Hippocampal formation (tissue), 2 donors: ENCODE measurements around the gene B3GNT2.

Experiments used
- DNase-seq, 2 donors: peaks; one replicate each; lab custom pipeline; 2025; lab: John Stamatoyannopoulos, UW

The B3GNT2 gene

GRCh38 chr2:62205554-62205953 is 9.6 kb downstream of the B3GNT2 start:
- no peak for DNase-seq

GRCh38 chr2:62206024-62206423 is 10.1 kb downstream of the B3GNT2 start:
- no peak for DNase-seq

- DNase-seq = no peak
These were observed 11.6 kb downstream of the B3GNT2 start for GRCh38 chr2:62207491-62207890.

- no peak for DNase-seq
These were observed 12.3 kb downstream of the B3GNT2 start for GRCh38 chr2:62208074-62208757.

GRCh38 chr2:62208758-62209114 is 12.8 kb downstream of the B3GNT2 start:
- no peak for DNase-seq

- DNase-seq = no peak
These were observed 13.6 kb downstream of the B3GNT2 start for GRCh38 chr2:62209427-62209991.

DNA sequence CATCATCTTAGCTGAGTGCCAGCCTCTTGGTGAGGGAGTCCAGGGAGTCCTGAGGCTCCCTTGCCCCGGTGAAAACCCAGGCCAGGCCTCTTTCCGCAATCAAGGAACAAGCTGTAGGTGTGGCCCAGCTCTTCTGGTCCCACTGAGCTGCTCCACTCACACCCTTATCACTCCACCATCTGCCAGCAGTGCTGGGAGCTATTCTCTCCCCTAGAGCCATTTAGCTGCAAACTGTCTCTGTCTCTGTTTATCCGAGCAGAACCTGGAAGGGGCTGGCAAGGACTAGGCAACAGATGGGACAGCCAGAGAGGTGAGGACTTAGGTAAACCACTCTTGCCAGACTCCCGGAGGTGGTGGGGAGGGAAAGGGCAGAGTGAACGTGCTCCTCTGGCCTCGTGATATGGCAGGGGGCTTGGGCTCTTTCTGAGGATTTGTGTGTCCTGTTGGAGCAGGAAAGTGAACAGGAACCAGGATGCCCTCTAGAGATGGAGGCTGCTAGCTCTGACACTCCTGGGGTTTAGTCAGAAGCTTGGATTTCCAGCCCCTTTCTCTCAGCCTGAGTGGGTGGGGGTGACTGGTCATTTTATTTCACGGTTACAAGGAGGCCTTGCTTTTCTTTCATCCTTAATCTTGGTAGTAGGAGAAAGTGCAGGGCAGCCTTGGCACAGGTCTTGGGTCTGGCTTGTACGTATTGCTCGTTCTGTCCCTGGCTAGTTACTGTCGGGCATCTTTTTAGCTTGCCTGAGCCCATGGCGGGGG is 19.6 kb downstream of the B3GNT2 start:
- DNase-seq = no peak

DNA sequence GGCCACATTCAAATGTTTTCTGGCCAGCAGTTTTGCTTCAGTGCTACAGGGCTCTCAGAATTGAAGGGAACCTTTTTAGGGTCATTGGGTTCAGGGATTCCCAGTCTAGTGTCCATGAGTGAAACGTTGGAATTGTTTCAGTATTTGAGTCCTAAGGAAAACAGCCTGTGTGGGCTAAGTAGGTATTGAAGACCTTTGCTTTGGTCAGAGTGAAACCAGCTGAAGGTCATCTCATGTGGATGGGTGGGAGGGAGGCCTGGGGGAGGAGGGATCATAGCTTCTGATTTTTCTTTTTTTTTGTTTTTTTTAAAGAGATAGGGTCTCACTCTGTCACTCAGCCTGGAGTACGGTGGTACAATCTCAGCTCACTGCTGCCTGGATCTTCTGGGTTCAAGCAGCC is 20.2 kb downstream of the B3GNT2 start:
- DNase-seq = no peak

DNA sequence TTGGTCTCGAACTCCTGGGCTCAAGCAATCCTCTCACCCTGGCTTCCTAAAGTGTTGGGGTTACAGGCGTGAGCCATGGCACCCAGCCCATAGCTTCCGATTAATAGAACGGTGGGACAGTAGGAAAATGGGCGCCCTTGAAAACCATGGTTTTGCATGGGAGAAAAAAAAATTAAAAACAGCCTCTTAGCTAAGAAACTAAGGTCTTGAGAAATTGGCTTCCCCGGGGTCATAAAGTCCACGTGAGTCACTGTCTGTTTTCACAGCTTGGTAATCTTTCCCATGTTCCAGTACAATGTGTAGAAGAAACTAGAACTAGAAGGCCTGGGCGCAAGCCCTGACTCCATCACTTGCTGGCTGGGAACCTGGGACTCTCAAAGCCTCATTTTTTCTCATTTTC is 20.7 kb downstream of the B3GNT2 start:
- DNase-seq = no peak

DNA sequence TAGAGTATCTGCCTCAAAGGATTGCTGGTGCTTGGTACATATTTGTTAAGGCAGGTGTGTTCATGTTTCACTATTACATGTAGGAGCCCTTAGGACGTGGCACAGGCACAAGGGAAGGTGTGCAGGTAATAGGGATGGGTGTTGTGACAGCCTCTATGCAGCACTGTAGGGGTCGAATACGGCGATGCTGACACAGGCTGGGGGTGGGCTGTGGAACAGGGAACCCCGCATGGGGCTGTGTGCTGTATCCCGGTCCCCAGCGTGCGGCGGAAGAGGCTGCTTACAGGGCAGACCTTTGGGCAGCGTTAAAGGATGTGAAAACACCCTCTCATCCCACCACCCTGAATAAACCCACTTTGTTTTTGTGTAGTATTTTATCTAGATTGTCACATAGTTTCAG is 21.5 kb downstream of the B3GNT2 start:
- no peak for DNase-seq

DNA sequence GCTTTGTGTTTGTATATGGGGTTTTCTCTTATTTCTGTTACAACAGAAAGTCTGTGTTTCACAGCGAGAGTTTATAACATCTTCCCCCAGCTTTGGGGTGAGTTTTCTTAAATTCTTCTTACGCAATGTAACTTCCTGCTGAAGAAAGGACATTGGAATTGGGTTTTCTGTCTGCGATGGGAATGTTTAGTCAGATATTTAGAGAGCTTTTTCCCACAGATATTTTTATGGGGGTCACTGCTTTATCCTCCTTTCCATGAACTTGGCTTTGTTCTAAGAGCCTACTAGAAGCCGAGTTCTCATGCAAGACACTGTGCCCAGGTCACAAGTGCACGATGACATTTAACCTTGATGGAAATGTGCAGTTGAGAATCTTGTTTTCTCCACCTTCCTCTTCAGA is 22.1 kb downstream of the B3GNT2 start:
- DNase-seq = no peak

- DNase-seq = no peak
These were observed 23.7 kb downstream of the B3GNT2 start for GRCh38 chr2:62219407-62220159.

DNA sequence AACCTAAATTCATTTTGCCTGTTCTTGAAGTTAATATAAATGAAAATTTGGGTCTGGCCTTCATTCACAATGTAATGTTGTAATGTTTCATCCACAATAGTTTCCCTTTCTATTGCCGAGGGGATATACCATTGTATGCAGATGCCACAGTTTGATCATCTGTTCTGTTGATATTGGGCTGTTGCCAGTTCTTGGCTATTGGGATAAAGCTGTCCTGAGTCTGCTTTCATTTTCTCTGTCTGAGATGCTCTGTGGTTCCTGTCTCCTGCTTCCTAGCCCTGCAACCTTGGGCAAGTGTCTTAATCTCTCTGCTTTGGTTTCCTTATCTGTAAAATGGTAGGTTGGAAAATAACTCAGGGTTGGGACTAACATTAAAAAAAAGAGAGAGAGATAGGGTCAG is 25.2 kb downstream of the B3GNT2 start:
- no peak for DNase-seq

- DNase-seq = no peak
These were observed 26.3 kb downstream of the B3GNT2 start for GRCh38 chr2:62222171-62222570.

DNA sequence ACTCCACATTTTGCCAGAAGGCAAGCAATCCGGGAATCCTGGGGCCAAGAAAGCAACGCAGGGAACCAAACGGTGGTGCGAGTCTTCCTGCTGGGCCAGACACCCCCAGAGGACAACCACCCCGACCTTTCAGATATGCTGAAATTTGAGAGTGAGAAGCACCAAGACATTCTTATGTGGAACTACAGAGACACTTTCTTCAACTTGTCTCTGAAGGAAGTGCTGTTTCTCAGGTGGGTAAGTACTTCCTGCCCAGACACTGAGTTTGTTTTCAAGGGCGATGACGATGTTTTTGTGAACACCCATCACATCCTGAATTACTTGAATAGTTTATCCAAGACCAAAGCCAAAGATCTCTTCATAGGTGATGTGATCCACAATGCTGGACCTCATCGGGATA is 26.8 kb downstream of the B3GNT2 start:
- DNase-seq = no peak

- no peak for DNase-seq
These were observed 29.1 kb downstream of the B3GNT2 start for GRCh38 chr2:62224976-62225375.

DNA sequence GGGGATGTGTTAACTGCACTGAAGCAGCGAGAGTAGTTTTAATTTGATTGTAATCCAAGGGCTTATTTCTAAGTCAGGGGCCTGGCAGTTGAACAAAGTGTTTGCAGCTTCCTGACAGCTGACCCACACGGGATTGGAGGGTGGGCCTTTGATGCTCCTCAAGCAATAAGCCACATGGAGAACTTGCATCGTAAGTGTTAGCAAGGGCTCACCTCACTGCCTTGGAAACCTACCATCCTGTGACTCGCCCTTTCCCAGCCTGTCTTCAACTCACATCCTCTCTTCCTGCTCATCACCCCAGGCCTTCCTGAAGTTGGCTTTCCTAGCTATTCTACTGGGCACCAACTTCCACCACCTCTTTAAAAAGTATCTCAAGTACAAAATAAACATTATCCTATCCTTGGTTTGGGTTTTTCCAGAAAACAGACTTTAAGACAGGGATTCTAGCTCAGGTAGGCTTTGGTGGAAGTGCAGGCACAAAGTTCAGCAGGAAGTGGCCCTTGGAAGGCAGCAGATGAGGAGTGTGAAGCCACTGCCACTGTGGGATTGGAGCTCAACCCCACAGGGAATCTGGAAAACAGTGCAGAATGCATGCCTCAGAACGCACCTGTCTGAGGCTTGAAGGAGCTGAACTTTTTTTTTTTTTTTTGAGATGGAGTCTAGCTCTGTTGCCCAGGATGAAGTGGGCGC is 31.6 kb downstream of the B3GNT2 start:
- DNase-seq = no peak

DNA sequence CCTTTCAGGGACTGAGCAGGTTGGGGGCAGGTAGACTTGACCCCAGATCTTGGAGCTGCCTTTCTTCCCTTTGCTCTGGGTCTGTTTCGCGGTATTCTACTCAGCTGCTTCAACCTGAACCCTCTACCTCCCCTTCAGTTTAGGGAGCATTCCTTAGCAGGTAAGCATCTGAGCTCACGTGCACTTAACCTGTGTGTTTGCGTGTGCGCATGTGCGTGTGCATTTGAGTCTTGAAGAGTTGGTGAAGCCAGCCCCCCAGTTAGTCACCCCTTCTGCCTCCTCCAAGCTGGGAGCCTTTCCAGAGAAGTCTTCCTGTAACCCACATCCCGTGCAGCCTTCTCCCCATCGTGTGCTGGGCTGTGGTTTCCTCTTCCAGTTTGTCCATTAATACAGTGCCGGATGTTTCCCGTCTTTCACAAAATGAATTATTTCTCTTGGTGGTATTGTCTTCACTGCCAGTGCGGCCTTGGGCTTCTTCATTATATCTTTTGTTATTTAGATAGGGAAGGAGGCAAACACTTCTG is 33.2 kb downstream of the B3GNT2 start:
- no peak for DNase-seq

- no peak for DNase-seq
These were observed 35.6 kb downstream of the B3GNT2 start for GRCh38 chr2:62231541-62231940.

DNA sequence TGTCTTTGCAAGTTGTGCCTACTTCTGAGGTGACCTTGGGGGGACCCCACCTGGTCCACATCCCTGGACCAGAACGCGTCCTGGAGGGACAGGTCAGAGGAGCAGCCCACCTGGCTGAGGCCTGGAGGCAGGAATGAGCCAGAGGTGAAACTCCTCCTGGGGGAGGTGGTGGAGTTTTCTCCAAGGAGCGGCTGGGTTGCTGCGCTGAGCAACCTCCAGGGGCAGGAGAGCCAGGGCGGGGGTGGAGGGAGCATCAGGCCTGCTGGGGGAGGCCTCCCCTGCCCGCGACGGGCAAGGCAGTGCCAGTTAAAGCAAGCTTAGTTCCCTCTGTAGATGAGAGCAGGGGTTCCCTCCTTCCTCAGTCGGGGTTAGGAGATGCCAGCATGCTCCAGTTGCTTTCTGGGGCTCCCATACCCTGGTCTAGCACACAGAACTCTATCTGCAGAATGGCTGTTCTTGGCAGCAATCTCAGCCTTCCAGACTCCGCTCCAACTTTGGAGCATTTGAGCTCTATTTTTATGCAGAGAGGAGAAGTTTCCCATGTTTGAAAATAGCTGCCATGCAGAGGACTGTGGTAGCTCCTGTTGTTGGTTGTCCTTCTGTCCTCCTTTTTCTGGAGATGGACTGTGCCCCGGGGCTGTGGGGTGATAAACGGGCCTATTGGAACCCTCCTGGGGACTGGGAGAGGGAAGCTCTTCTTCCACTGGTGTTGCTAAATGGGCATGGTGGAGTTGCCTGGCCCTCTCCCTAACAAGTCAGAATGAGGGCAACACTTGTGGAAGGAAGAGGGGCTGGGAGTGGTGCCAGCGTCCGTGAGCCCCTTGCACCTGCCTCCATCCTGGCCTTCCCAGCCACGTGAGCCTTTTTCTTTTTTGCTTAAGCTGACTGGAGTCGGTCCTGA is 39.1 kb downstream of the B3GNT2 start:
- DNase-seq = no peak

DNA sequence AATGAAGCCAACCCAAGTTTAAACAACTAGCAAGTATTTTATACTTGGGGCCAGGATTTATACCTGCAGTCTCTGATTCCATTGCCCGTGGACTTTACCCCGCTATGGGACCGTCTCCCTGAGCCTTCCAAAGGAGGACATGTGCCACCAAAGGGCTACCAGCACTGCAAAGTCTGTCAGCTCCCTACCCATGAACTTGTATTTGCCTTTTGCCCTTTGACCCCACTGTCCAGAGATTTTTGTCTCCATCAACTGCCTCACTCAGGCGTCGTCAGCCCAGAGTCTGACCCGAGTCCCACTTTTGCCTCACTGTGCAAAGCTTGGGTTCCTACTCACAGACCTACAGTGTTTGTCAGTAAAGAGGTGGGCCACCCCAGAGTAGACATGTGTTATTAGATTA is 40.6 kb downstream of the B3GNT2 start:
- no peak for DNase-seq
